Measurements from ENCODE around the gene GALNT2.

GALNT2 gene

DNA sequence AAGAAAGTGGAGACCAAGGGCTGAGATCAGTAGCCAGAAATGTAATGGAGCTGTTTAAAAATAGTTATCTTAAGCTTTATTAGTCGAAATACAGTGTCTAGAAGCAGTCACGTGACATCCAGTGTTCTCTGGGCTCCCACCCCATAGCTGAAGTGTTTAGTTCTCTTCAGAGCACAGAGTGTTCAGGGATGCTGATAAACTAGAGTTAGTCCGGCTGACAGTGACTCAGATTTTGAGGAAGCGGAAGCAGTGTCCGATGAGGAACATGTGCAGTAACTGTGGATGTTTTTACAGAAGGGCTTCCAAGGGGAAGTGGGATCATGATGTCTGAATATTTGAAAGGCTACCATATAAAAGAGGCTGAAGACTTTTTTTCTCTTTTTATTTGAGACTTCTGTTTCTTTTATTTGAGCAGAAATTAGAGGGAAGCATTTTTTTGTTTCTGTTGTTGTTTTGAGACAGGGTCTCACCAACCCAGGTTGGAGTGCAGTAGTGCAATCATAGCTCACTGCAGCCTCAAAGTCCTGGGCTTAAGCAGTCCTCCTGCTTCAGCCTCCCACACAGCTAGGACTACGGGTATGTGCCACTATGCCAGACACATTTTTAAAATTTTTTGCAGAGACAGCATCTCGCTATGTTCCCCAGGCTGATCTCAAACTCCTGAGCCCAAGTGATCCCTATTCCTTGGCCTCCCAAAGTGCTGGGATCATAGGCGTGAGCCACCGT lies 124.2 kb downstream of the GALNT2 start:
- Histone ChIP-seq H3K27ac (no peak overlapping the region), H3K27me3 (ENCODE audit: control insufficient read depth, insufficient read depth, low read length) (no peaks in the 10 kb centered on the region), H3K9me3 (ENCODE audit: control insufficient read depth, low read length) (no peaks in the 10 kb centered on the region), H3K36me3 (ENCODE audit: control insufficient read depth, insufficient read depth, low read length) (no peaks in the 10 kb centered on the region), H3K4me3 (ENCODE audit: low read depth, low read length) (no peak overlapping the region), H3K9ac (no peak overlapping the region), H2AFZ (no peak overlapping the region), H3K4me2 (ENCODE audit: low read length) (no peak overlapping the region), H3K4me1 (no peaks in the 10 kb centered on the region), H3K79me2 (peaks cover 3% of the 10 kb centered on the region)
- TF ChIP-seq, protein P1, sequence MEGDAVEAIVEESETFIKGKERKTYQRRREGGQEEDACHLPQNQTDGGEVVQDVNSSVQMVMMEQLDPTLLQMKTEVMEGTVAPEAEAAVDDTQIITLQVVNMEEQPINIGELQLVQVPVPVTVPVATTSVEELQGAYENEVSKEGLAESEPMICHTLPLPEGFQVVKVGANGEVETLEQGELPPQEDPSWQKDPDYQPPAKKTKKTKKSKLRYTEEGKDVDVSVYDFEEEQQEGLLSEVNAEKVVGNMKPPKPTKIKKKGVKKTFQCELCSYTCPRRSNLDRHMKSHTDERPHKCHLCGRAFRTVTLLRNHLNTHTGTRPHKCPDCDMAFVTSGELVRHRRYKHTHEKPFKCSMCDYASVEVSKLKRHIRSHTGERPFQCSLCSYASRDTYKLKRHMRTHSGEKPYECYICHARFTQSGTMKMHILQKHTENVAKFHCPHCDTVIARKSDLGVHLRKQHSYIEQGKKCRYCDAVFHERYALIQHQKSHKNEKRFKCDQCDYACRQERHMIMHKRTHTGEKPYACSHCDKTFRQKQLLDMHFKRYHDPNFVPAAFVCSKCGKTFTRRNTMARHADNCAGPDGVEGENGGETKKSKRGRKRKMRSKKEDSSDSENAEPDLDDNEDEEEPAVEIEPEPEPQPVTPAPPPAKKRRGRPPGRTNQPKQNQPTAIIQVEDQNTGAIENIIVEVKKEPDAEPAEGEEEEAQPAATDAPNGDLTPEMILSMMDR (IDR thresholded peaks at IDR 0.05): no peak

GRCh38 chr1:230191855-230192254 lies 124.8 kb downstream of the GALNT2 start:
- peaks cover 3% of the 10 kb centered on the region for H3K79me2 ChIP-seq
- H3K36me3 ChIP-seq (ENCODE audit: control insufficient read depth, insufficient read depth, low read length): no peaks in the 10 kb centered on the region
- no peak overlapping the region for H3K27ac ChIP-seq
- H3K9ac ChIP-seq: no peak overlapping the region
- no peaks in the 10 kb centered on the region for H3K27me3 ChIP-seq (ENCODE audit: control insufficient read depth, insufficient read depth, low read length)
- TF ChIP-seq, protein P1 (IDR thresholded peaks at IDR 0.05): no peak
- H2AFZ ChIP-seq: no peak overlapping the region
- no peaks in the 10 kb centered on the region for H3K9me3 ChIP-seq (ENCODE audit: control insufficient read depth, low read length)
- H3K4me1 ChIP-seq: no peaks in the 10 kb centered on the region
- H3K4me2 ChIP-seq (ENCODE audit: low read length): no peak overlapping the region
- H3K4me3 ChIP-seq (ENCODE audit: low read depth, low read length): no peak overlapping the region

DNA sequence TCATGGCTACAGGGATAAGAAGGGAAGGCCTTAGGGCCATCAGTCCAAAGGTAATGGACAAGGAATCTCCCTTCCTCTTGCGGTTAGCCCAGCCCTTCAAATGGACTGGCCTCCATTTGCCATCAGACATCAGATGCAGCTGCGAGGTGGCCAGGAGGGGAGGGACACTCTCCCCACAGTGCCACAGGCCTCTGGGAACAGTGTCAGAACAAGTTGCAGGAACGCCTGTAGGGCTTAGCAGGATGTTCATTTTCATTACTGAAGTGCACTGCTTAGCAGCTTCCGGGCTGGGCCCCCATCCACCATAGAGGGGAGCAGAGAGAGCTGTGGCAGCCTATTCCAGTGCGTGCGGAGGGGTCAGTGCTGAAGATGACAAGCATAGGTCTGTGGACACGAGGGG lies 127.5 kb downstream of the GALNT2 start:
- Histone ChIP-seq H3K4me3 (ENCODE audit: low read depth, low read length) (no peak overlapping the region), H3K27me3 (ENCODE audit: control insufficient read depth, insufficient read depth, low read length) (no peaks in the 10 kb centered on the region), H3K36me3 (ENCODE audit: control insufficient read depth, insufficient read depth, low read length) (no peaks in the 10 kb centered on the region), H3K9me3 (ENCODE audit: control insufficient read depth, low read length) (no peaks in the 10 kb centered on the region), H3K27ac (no peak overlapping the region), H3K4me1 (no peaks in the 10 kb centered on the region), H2AFZ (no peak overlapping the region), H3K9ac (no peak overlapping the region), H3K79me2 (peaks cover 3% of the 10 kb centered on the region), H3K4me2 (ENCODE audit: low read length) (no peak overlapping the region)
- TF ChIP-seq, protein P1 (IDR thresholded peaks at IDR 0.05): no peak

DNA sequence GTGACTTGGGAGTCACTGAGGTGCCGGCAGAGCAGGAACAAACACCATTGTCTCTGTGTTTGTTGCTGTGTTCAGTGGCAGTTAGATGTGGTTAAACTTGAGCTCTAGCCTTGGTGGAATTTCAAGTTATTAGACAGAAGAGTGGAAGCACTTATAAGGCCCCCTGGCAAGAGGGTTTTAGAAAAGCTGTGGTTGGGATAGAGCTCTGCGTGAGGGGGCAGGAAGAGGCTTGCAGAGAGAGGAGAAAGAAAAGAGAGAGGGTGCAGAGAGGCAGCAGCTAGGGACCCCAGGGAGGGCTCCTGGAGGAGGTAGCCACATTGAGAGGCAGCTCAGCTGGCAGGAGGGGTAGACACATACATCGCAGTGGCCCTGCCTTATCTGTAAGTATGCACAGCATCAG lies 128.2 kb downstream of the GALNT2 start:
- no peak overlapping the region for H2AFZ ChIP-seq
- no peaks in the 10 kb centered on the region for H3K4me1 ChIP-seq
- H3K79me2 ChIP-seq: peaks cover 3% of the 10 kb centered on the region
- TF ChIP-seq, protein P1 (IDR thresholded peaks at IDR 0.05): no peak
- H3K4me3 ChIP-seq (ENCODE audit: low read depth, low read length): no peak overlapping the region
- H3K27me3 ChIP-seq (ENCODE audit: control insufficient read depth, insufficient read depth, low read length): no peaks in the 10 kb centered on the region
- no peak overlapping the region for H3K4me2 ChIP-seq (ENCODE audit: low read length)
- H3K9ac ChIP-seq: no peak overlapping the region
- no peak overlapping the region for H3K27ac ChIP-seq
- no peaks in the 10 kb centered on the region for H3K36me3 ChIP-seq (ENCODE audit: control insufficient read depth, insufficient read depth, low read length)
- H3K9me3 ChIP-seq (ENCODE audit: control insufficient read depth, low read length): no peaks in the 10 kb centered on the region

GRCh38 chr1:230196077-230196476 lies 129.0 kb downstream of the GALNT2 start:
- Histone ChIP-seq H3K4me3 (ENCODE audit: low read depth, low read length) (no peak overlapping the region), H3K36me3 (ENCODE audit: control insufficient read depth, insufficient read depth, low read length) (no peaks in the 10 kb centered on the region), H2AFZ (no peak overlapping the region), H3K4me1 (no peaks in the 10 kb centered on the region), H3K9ac (no peak overlapping the region), H3K27me3 (ENCODE audit: control insufficient read depth, insufficient read depth, low read length) (no peaks in the 10 kb centered on the region), H3K9me3 (ENCODE audit: control insufficient read depth, low read length) (no peaks in the 10 kb centered on the region), H3K27ac (no peak overlapping the region), H3K79me2 (peaks cover 3% of the 10 kb centered on the region), H3K4me2 (ENCODE audit: low read length) (no peak overlapping the region)
- TF ChIP-seq, protein P1 (IDR thresholded peaks at IDR 0.05): no peak

Data from parathyroid adenoma (tissue), 2 donors.